ENCODE data around the gene LRCH3. TPM values are rescaled to one million over a fixed set of nuclear protein-coding genes. Genes with fewer than 3 reads are reported as not detected.

The LRCH3 gene
- polyA plus RNA-seq, 3 donors, result 4.1 to 19.4 (median 7.4) TPM

DNA sequence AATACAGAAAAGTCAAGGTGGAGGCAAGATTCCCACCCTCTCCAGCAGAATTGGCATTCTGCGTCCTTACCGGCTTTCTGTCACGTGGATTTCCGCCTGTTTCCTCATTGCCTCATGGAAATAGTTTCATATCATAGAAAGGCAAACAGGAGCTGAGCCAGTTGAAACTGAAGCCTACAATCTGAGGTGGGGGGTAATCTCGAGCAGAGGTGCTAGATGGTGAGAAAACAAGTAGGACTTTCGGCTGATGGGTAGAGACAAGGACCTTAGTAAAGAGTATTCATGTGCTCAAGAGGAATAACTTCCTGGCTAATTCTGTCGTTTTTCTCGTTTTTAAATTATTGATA lies 39.9 kb downstream of the LRCH3 start:
- H3K36me3 ChIP-seq (replicated peaks in 1 of 2; ENCODE audit: control insufficient read depth in 1 of 2, insufficient read depth in 2 of 2, low read length in 2 of 2), result peaks cover 67 to 93% of the 10 kb centered on the region in 2 donors
- intact Hi-C loops (cut with micrococcal nuclease), result no loop called here

GRCh38 chr3:197833930-197834715 lies 43.1 kb downstream of the LRCH3 start:
- Mint-ChIP-seq H3K36me3 (peaks cover 61 to 76% of the 10 kb centered on the region in 2 donors), H3K27ac (no peak overlapping the region), H3K9me3 (no peaks in the 10 kb centered on the region), H3K27me3 (ENCODE audit: low read depth in 3 of 3) (no peaks in the 10 kb centered on the region), H3K4me3 (no peak overlapping the region), H3K4me1 (no peaks in the 10 kb centered on the region)
- Histone ChIP-seq H3K9me3 (replicated peaks in 1 of 2; ENCODE audit: control insufficient read depth in 1 of 2, insufficient read depth in 1 of 2, low read length in 2 of 2) (no peaks in the 10 kb centered on the region), H3K4me2 (replicated peaks; ENCODE audit: extremely low read depth, low read length, poor library complexity, severe bottlenecking) (no peak overlapping the region), H3K9ac (ENCODE audit: insufficient read depth, low read length, poor library complexity, severe bottlenecking) (no peak overlapping the region), H3K27me3 (ENCODE audit: control insufficient read depth in 2 of 2, insufficient read depth in 2 of 2, low read length in 2 of 2) (no peaks in the 10 kb centered on the region), H2AFZ (ENCODE audit: insufficient read depth, low read depth, low read length, poor library complexity, severe bottlenecking) (no peak overlapping the region), H3K4me3 (replicated peaks in 1 of 3; ENCODE audit: low read depth in 2 of 3, low read length in 3 of 3) (no peak overlapping the region), H3K79me2 (ENCODE audit: insufficient read depth, low read length) (no peaks in the 10 kb centered on the region), H3K36me3 (replicated peaks in 1 of 2; ENCODE audit: control insufficient read depth in 1 of 2, insufficient read depth in 2 of 2, low read length in 2 of 2) (peaks cover 66 to 90% of the 10 kb centered on the region in 2 donors), H3K4me1 (ENCODE audit: control insufficient read depth in 1 of 2, insufficient read depth in 2 of 2, low read length in 2 of 2) (no peaks in the 10 kb centered on the region), H4K20me1 (ENCODE audit: insufficient read depth, low read length) (no peaks in the 10 kb centered on the region), H3K27ac (ENCODE audit: low read depth in 1 of 2, low read length in 2 of 2) (no peak overlapping the region)
- TF ChIP-seq CTCF (IDR thresholded peaks at IDR 0.05), result no peak
- WGBS (ENCODE audit: insufficient coverage), result no CpG with 5 or more reads among the region's 8 CpGs
- intact Hi-C loops (cut with micrococcal nuclease), result no loop called here
- DNase-seq, result no peak

More for the DNA sequence above, 39.9 kb downstream of the LRCH3 start:
- Histone ChIP-seq H3K27me3 (ENCODE audit: control insufficient read depth in 2 of 2, insufficient read depth in 2 of 2, low read length in 2 of 2) (no peaks in the 10 kb centered on the region), H3K9ac (ENCODE audit: insufficient read depth, low read length, poor library complexity, severe bottlenecking) (no peak overlapping the region), H3K4me3 (replicated peaks in 1 of 3; ENCODE audit: low read depth in 2 of 3, low read length in 3 of 3) (no peak overlapping the region), H3K79me2 (ENCODE audit: insufficient read depth, low read length) (no peaks in the 10 kb centered on the region), H4K20me1 (ENCODE audit: insufficient read depth, low read length) (no peaks in the 10 kb centered on the region), H3K9me3 (replicated peaks in 1 of 2; ENCODE audit: control insufficient read depth in 1 of 2, insufficient read depth in 1 of 2, low read length in 2 of 2) (no peaks in the 10 kb centered on the region), H3K27ac (ENCODE audit: low read depth in 1 of 2, low read length in 2 of 2) (no peak overlapping the region), H2AFZ (ENCODE audit: insufficient read depth, low read depth, low read length, poor library complexity, severe bottlenecking) (no peak overlapping the region), H3K4me2 (replicated peaks; ENCODE audit: extremely low read depth, low read length, poor library complexity, severe bottlenecking) (no peak overlapping the region), H3K4me1 (ENCODE audit: control insufficient read depth in 1 of 2, insufficient read depth in 2 of 2, low read length in 2 of 2) (no peaks in the 10 kb centered on the region)
- Mint-ChIP-seq H3K4me1 (no peaks in the 10 kb centered on the region), H3K4me3 (no peak overlapping the region), H3K9me3 (no peaks in the 10 kb centered on the region), H3K27me3 (ENCODE audit: low read depth in 3 of 3) (no peaks in the 10 kb centered on the region), H3K27ac (no peak overlapping the region), H3K36me3 (peaks cover 63 to 80% of the 10 kb centered on the region in 2 donors)
- no peak for TF ChIP-seq CTCF (IDR thresholded peaks at IDR 0.05)
- no peak for DNase-seq
- 80% methylated on average over 1 of the region's 8 CpGs for WGBS (ENCODE audit: insufficient coverage)
